H1 (cell line): Measurements from ENCODE around the gene SPRYD4. TPM values are rescaled to one million over a fixed set of nuclear protein-coding genes. Genes with fewer than 3 reads are reported as not detected.

Experiments used
- CTBP2 ChIP-seq: IDR thresholded peaks from 2 replicates; pipeline ENCODE4 v1.7.0; 2011; ENCODE audit warnings: borderline replicate concordance, mild to moderate bottlenecking, moderate library complexity, mixed read lengths, low read length; ENCODE audit not compliant: insufficient read depth, insufficient read length
- EZH2 ChIP-seq: fragments of 200-600 bp; sonication (generic); IDR thresholded peaks from 2 replicates; pipeline ENCODE4 v1.7.1; 2012; ENCODE audit warnings: low read depth, mild to moderate bottlenecking, moderate library complexity, low read length, inconsistent platforms; ENCODE audit not compliant: severe bottlenecking
- HDAC2 ChIP-seq, 2 experiments: fragments of 300-600 bp in 1 of 2; sonication (generic) in 1 of 2; IDR thresholded peaks; 2 replicates each; pipeline ENCODE4 v1.6.1; 2011 to 2012; ENCODE audit warnings: low read depth in 2 of 2, low read length in 2 of 2, mild to moderate bottlenecking in 2 of 2, moderate library complexity in 2 of 2, borderline replicate concordance in 1 of 2, inconsistent platforms in 1 of 2
- POLR2AphosphoS5 ChIP-seq: IDR thresholded peaks from 2 replicates; pipeline ENCODE4 v1.6.1; 2011; ENCODE audit warnings: low read depth, low read length
- RXRA ChIP-seq: IDR thresholded peaks from 2 replicates; pipeline ENCODE4 v1.6.1; 2011; ENCODE audit warnings: low read depth, mild to moderate bottlenecking, low read length, moderate library complexity; ENCODE audit not compliant: insufficient read depth
- SUZ12 ChIP-seq: fragments of 200-600 bp; sonication (generic); IDR thresholded peaks from 2 replicates; pipeline ENCODE4 v1.6.1; 2012; ENCODE audit warnings: mild to moderate bottlenecking, inconsistent platforms, low read length, moderate library complexity, mixed read lengths
- TEAD4 ChIP-seq: IDR thresholded peaks from 2 replicates; pipeline ENCODE4 v1.6.1; 2012; ENCODE audit warnings: low read depth, low read length, inconsistent platforms, mixed read lengths
- polyA plus RNA-seq, 7 experiments: library from polyadenylated mRNA; depleted of rRNA in 3 of 7; stranded (reverse) in 5 of 7; unstranded in 2 of 7; fragments of >200 nt in 5 of 7; fragments of 200-250 nt in 2 of 7; gene quantifications; 1 replicate in 5 of 7; 2 replicates in 1 of 7; 4 replicates in 1 of 7; pipeline versions ENCODE4 v1.2.1 to v1.2.3, GENCODE V29; 2011 to 2013; ENCODE audit warnings: missing spikeins in 2 of 7, mixed read lengths in 2 of 7
- total RNA-seq: library from RNA; stranded (reverse); fragmentation: NEBNext Ultra II Directional; extraction: Animal tissue kit (Norgen Biotek cat#: 25700); gene quantifications from 2 replicates; pipeline ENCODE4 v1.2.1, GENCODE V29; 2021

Gene SPRYD4
- total and polyA plus RNA-seq, 2 of the 8 experiments (the other 6 are each of a cell fraction or from before 2014, with no cell fraction given) = 4.3 to 5.3 TPM

GRCh38 chr12:56520048-56520447 is 51.7 kb downstream of the SPRYD4 start (continued):
- TF ChIP-seq TEAD4 = no peak
- no peak for TF ChIP-seq CTBP2
- no peak for TF ChIP-seq RXRA
- TF ChIP-seq SUZ12 = no peak
- TF ChIP-seq HDAC2 (IDR thresholded peaks at IDR 0.05; ENCODE audit: borderline replicate concordance in 1 of 2, low read depth in 2 of 2, low read length in 2 of 2) = no peak
- no peak for TF ChIP-seq EZH2
- TF ChIP-seq POLR2AphosphoS5 = no peak
